GM18505 (cell line): ENCODE data around the gene CEP290.
"Not testable (repeated sequence)": the region's sequence is repeated elsewhere in the genome, so short reads cannot be mapped to it uniquely, and the experiment has no call there.

ENCODE experiments used
- ATAC-seq: cut with Tn5 transposase; IDR thresholded peaks from one replicate; pipeline ENCODE4 v1.9.1; 2021; ENCODE audit not compliant: unreplicated experiment
- POLR2A ChIP-seq: IDR thresholded peaks from 4 replicates; pipeline ENCODE4 v1.6.1; 2011; ENCODE audit warnings: borderline replicate concordance; ENCODE audit not compliant: insufficient read depth, insufficient read length; ENCODE audit errors: extremely low read depth

CEP290 gene

GRCh38 chr12:88156075-88156654 is 14.3 kb upstream of the CEP290 start:
- ATAC-seq = no peak

DNA sequence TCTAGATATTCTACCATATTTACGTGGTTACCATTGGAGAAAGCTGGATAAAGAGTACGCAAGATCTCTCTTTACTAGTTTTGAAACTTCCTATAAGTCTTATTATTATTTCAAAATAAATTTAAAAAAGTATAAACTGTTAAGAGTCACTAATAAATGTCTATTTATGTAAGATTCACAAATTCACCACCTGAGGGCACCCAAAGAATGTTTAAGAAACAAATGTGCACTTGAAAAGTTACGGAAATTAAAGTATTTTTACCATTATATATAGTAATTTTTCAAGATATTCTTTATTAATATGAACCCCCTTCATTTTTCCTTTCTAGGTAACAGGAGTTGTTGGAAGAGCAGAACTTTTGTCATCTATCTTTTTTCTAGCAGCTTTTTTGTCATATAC is 12.1 kb upstream of the CEP290 start:
- no peak for TF ChIP-seq POLR2A
- ATAC-seq = no peak

More at GRCh38 chr12:88156075-88156654, 14.3 kb upstream of the CEP290 start:
- TF ChIP-seq POLR2A = no peak

GRCh38 chr12:88150063-88150462 is 8.2 kb upstream of the CEP290 start:
- TF ChIP-seq POLR2A = no peak
- ATAC-seq = no peak

DNA sequence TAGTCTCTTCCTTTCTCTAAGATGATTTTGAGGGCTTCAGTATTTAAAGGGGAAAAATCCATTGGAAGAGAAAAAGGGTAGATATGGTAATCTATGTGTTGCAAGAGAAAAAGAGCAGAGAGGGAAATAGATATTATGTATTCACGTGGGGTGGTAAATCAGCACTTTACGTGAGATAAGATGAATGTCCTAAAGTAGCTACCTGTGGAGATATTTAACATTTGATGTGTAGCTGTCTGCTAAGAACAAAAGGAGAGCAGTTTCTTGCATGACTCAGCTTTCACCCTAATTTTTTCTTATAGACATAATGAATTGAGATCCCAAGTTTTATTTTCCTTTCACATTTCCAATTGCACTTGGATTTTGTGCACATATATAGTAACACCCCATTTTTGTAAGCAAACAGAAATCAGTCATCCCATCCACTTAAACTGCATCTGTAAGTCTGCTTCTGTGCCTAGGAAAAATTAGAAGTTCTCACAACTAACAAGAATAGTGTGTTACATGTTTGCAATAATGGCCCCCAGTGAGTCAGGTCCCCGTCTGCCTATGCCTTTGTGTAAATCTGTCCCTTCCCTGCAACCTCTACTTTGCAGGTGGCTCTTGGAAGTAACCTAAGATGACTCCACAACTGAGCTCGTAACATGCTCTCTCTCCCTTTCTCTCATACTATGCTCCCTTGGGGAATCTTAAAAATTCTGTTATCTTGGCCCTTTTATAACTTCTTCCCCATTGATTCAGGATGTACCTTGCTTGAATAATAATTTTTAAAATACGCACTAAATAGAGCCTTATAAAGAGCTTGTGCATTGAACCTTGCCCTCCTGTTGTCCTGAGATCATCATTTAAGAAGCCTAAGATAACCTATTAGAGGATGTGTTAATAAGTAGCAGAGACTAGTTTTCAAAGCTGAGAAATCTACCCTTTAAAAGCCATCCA is 3.9 kb upstream of the CEP290 start:
- no peak for TF ChIP-seq POLR2A
- ATAC-seq = no peak

DNA sequence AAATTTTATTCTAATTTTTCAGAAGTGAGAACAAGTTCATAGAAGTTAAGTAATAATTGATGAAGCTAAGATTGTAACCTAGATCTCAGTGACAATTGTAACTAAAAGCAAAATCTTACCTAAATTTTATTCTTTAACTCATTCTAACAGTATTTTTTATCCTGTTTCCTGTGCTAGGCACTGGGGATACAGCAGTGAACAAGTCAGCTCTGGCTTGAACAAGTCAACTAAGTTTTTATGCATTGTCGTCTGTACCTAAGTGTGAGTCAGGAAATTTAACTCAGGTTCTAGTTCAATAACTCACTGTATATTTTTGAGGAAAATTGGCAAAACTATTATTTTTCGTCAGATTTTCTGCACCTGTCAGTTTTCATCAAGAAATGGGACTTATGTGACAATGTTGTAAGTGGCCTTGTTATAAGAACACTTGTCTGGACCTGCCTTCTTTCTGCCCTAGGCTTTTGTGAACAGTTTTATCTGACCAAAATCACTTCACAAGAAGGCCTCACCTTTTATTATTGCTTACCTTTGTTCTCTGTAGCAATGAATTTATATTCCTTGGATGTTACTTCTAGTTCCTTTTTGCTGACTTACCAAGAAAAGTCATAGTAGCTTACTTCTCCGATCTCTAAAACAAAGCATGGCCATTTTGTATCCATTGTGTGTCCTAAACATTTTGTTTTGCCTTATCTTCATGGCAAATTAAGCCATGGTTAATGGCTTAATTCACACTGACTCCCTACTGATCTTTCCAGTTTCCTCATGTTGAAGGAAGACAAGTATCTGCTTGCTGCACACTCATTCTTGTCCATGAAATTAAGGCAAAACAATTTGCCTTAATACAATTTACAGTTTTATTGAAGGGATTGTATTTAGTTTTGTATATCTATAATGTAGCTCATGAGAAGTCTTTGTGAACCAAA is 2.9 kb upstream of the CEP290 start:
- ATAC-seq = no peak
- no peak for TF ChIP-seq POLR2A

DNA sequence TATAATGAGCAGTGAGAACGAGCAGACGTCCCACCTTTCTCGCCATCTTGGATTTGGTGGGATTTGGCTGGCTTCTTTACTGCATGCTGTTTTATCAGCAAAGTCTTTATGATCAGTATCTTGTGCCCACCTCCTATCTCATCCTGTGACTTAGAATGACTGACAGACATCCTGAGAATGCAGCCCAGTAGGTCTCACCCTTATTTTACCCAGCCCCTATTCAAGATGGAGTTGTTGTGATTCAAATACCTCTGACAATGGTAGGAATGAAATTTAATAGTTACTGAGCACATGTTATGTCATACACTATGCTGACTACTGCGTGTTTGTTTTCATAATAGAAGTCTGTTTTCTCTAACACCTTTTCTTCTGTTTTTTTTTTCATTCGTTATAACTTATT is 2.1 kb upstream of the CEP290 start:
- ATAC-seq = no peak

GRCh38 chr12:88142610-88142991 is 713 bp upstream of the CEP290 start:
- ATAC-seq = peak; percentile 3
- TF ChIP-seq POLR2A = no peak

More for the DNA sequence above, 2.1 kb upstream of the CEP290 start:
- no peak for TF ChIP-seq POLR2A

GRCh38 chr12:88141425-88141773 is 489 bp downstream of the CEP290 start:
- peak; percentile 1 for ATAC-seq
- TF ChIP-seq POLR2A = no peak

DNA sequence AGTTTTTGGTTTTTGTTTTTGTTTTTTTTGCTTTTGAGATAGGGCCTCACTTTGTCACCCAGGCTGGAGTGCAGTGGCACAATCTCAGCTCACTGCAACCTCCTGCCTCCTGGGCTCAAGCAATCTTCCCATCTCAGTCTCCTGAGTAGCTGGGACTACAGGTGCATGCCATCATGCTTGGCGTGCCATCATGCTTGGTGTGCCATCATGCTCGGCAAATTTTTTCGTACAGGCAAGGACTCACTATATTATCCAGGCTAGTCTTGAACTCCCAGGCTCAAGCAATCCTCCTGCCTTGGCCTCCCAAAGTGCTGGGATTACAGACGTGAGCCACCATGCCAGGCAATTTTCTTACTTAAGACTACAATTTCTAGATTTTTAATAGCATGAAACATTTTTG is 2.2 kb downstream of the CEP290 start:
- not testable (repeated sequence) for ATAC-seq

- ATAC-seq = not testable (repeated sequence)
Observed at GRCh38 chr12:88133181-88133580, 8.7 kb downstream of the CEP290 start.

DNA sequence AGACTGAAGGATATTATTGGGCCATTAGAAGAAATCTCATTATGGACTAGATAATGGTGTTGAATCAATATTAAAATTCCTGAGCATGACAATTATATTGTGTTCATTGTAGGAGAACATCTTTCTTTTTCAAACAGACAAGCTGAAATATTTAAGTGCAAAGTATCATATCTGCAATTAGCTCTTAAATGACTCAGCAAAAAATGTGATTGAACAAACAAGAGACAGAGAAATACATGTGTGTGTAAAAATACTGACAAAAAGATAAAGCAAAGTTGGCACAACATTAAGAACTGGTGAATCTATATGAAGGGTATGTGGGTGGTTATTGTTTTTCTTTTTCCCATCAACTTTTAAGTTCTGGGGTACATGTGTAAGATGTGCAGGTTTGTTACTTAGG is 9.5 kb downstream of the CEP290 start:
- ATAC-seq = no peak
- no peak for TF ChIP-seq POLR2A

DNA sequence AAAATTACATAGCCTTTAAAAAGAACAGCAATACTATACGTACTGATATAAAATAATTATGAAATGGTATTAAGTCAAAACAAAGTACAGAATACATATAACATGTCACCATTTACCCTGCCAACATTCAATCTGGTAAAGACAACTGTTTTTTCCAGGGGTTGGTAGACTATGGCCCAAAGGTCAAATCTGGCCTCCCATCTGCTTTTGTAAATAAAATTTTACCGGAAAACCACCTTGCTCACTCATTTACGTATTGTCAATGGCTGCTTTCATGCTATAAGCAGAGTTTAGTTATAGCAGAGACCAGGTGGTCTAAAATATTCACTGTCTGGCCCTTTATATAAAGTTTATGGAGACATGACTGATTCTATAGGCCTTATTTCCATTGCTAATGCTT is 14.0 kb downstream of the CEP290 start:
- no peak for TF ChIP-seq POLR2A
- no peak for ATAC-seq

- ATAC-seq = no peak
- no peak for TF ChIP-seq POLR2A
Observed at GRCh38 chr12:88127099-88127498, 14.8 kb downstream of the CEP290 start.
